ENCODE results near the gene HP1BP3. TPM values are rescaled to one million over a fixed set of nuclear protein-coding genes. Genes with fewer than 3 reads are reported as not detected.

The HP1BP3 gene
- polyA plus RNA-seq, 1 donor from 2014 or later: 389 TPM

GRCh38 chr1:20723537-20724363 is 63.4 kb downstream of the HP1BP3 start:
- Histone ChIP-seq H2AFZ (ENCODE audit: low read depth, low read length) (no peak overlapping the region), H3K79me2 (replicated peaks; ENCODE audit: insufficient read depth, low read length) (no peaks in the 10 kb centered on the region), H4K20me1 (ENCODE audit: insufficient read depth) (no peaks in the 10 kb centered on the region), H3K9ac (ENCODE audit: low read length) (no peak overlapping the region), H3K27me3 (ENCODE audit: insufficient read depth, low read depth, low read length) (no peaks in the 10 kb centered on the region), H3K36me3 (ENCODE audit: insufficient read depth, low read length) (no peaks in the 10 kb centered on the region), H3F3A (ENCODE audit: insufficient read depth, low read length, poor library complexity, severe bottlenecking) (no peaks in the 10 kb centered on the region), H3K4me3 (ENCODE audit: low read length) (no peak overlapping the region), H3K9me3 (ENCODE audit: low read length) (no peaks in the 10 kb centered on the region), H3K9me2 (ENCODE audit: insufficient read depth, low read length) (no peaks in the 10 kb centered on the region), H3K27ac (ENCODE audit: low read length) (no peak overlapping the region), H3K4me2 (ENCODE audit: low read length) (no peak overlapping the region)
- no peak for TF ChIP-seq POLR2AphosphoS5 (IDR thresholded peaks at IDR 0.05)
- TF ChIP-seq EP300 (conservative IDR thresholded peaks at IDR 0.05; ENCODE audit: poor library complexity, severe bottlenecking): no peak

- Histone ChIP-seq H3K9me3 (ENCODE audit: low read length) (no peaks in the 10 kb centered on the region), H3K4me3 (ENCODE audit: low read length) (no peak overlapping the region), H3K9ac (ENCODE audit: low read length) (no peak overlapping the region), H3K79me2 (replicated peaks; ENCODE audit: insufficient read depth, low read length) (no peaks in the 10 kb centered on the region), H3K27me3 (ENCODE audit: insufficient read depth, low read depth, low read length) (no peaks in the 10 kb centered on the region), H3K9me2 (ENCODE audit: insufficient read depth, low read length) (no peaks in the 10 kb centered on the region), H3K4me2 (ENCODE audit: low read length) (no peak overlapping the region), H3K27ac (ENCODE audit: low read length) (no peak overlapping the region), H3F3A (ENCODE audit: insufficient read depth, low read length, poor library complexity, severe bottlenecking) (no peaks in the 10 kb centered on the region), H2AFZ (ENCODE audit: low read depth, low read length) (no peak overlapping the region), H3K36me3 (ENCODE audit: insufficient read depth, low read length) (no peaks in the 10 kb centered on the region), H4K20me1 (ENCODE audit: insufficient read depth) (no peaks in the 10 kb centered on the region)
- TF ChIP-seq EZH2 (IDR thresholded peaks at IDR 0.05; ENCODE audit: borderline replicate concordance, insufficient read depth, low read length, poor library complexity, severe bottlenecking) (no peak), TAF1 (IDR thresholded peaks at IDR 0.05; ENCODE audit: low read depth) (no peak), RAD21 (conservative IDR thresholded peaks at IDR 0.05) (no peak), CTCF (IDR thresholded peaks at IDR 0.05; ENCODE audit: poor library complexity, severe bottlenecking) (no peak), REST (IDR thresholded peaks at IDR 0.05; ENCODE audit: borderline replicate concordance) (no peak), POLR2AphosphoS5 (IDR thresholded peaks at IDR 0.05) (no peak), SMC3 (conservative IDR thresholded peaks at IDR 0.05; ENCODE audit: poor library complexity) (no peak), EP300 (conservative IDR thresholded peaks at IDR 0.05; ENCODE audit: poor library complexity, severe bottlenecking) (no peak), MXI1 (conservative IDR thresholded peaks at IDR 0.05; ENCODE audit: poor library complexity, severe bottlenecking) (no peak)
These were observed 64.0 kb downstream of the HP1BP3 start for GRCh38 chr1:20723159-20723536.
